Stimulated activated CD8-positive, alpha-beta memory T cell treated with anti-CD3 and anti-CD28 coated beads, Interleukin-7, amount 100 ng/mL, for 4 hours (primary cell): Measurements from ENCODE around the gene HOXA4.

Source experiments
- DNase-seq, 2 donors: peaks; one replicate each; pipeline ENCODE4 v3.0.0-alpha.2; 2020; ENCODE audit warnings: low read depth in 2 of 2

HOXA4 gene

GRCh38 chr7:27147199-27148030, 16.9 kb upstream of the HOXA4 start, which contains the start of gene HOXA6:
Gene HOXA6, minus strand, starts transcription at chr7:27147774. Its CDS starts 25 bp downstream, at chr7:27147749.
- DNase-seq: no peak

- no peak for DNase-seq
Observed at GRCh38 chr7:27146491-27147198, 16.1 kb upstream of the HOXA4 start.

DNA sequence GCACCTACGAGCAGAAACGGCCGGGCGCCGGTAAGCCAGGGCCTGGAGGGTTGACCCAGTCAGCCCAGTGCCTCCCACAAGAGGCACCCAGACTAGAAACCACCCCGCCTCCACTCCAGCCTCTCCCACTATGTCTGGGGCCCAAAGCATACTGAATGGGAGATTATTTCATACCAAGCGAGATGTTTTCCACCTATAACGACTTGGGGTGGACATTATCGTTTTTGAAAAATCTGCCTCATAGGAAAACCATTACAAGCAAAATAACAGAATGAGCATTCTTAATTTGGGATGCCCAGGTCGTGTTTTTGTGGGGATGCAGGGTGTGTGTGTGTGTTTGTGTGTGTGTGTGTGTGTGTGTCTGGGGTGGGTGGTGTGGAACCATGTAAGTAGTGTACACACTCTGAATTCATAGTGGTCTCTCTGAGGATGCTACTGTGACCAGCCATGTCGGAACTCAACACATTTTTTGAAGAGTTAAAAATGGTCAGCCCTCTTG, 15.4 kb upstream of the HOXA4 start:
- DNase-seq: no peak

DNA sequence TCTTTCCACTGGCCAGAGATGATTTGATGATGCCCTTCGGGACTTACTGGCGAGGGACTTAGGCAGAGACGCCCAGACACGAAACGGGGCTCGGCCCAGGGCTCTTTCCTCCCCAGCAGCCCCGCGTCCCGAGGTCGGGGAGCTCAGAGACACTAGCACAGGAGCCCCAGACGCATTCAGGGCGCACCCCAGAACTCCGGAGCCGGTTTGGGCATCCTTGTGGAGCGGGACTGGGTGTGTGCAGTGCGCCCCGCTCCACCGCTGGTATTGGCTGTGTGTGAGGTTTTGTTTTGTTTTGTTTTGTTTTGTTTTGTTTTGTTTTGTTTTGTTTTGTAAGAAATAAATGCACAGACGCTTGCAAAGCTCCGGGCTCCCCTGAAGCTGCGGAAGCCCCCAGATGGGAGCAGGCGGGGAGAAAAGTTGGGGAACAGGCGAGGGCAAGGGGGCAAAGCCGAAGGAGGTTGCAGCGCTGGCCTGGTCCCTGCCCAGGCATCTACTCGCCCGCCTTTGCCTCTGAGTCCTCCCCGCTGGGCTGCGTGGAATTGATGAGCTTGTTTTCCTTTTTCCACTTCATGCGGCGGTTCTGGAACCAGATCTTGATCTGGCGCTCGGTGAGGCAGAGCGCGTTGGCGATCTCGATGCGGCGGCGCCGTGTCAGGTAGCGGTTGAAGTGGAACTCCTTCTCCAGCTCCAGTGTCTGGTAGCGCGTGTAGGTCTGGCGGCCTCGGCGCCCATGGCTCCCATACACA, 14.8 kb upstream of the HOXA4 start:
- no peak for DNase-seq

GRCh38 chr7:27144781-27145164, 14.2 kb upstream of the HOXA4 start:
- no peak for DNase-seq

DNA sequence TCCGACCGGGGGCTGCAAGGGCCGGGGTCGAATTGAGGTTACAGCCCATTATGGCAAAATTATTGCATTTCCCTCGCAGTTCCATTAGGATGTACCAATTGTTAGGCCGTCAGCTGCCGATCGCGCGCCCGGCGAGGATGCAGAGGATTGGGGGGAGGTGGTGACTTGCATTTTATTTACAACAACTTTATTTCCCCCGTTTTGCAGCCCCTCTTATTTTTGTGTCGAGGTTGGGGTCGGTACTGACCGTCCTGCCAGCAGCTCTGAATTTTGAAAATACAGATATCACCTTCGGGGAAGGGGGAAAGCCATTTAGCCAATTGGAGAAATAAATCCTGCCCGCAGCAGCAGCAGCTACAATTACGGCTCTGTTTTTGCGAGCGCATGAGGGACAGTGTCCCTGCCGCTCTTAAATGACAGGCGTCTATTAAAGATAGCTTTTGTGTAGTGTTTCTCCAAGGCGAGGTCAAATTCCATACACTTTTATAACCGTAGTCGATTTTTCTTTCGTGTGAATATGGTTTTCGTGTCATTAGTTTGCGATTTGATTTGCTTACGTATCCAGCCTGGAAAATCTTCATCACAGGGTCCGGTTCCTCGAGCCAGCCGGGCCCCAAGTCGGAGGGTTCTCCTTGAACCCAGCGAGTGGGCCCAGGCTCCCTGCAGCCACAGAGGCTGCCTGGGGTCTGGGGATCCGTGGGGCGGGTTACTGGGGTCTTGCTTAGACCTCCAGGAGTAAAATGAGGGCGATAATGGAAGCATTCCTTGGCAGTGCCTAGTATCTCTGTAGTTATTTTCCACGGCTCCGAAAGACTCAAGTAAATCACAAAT, 13.6 kb upstream of the HOXA4 start:
- no peak for DNase-seq

- DNase-seq: no peak
Observed at GRCh38 chr7:27143023-27143949, 12.7 kb upstream of the HOXA4 start, which contains the start of gene HOXA5. Gene HOXA5, minus strand, starts transcription at chr7:27143681. Its CDS starts 74 bp downstream, at chr7:27143607.

DNA sequence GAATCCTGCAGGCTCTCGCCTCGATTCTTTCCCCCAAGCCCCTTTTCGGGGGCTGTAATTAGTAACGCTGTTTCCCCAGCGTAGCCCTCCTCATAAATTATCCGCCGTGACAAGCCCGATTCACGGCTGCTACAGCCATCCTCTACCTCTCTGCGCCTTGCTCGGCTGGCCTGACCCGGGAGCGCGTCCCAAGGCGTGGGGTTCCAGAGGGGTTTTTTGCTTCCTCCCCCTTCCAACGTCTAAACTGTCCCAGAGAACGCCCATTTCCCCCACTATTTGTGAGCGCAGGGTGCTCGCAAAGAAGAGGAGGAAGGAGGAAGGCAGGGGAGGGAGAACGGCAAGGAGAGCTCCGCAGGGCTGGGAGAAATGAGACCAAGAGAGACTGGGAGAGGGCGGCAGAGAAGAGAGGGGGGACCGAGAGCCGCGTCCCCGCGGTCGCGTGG, 12.0 kb upstream of the HOXA4 start:
- DNase-seq: no peak

DNA sequence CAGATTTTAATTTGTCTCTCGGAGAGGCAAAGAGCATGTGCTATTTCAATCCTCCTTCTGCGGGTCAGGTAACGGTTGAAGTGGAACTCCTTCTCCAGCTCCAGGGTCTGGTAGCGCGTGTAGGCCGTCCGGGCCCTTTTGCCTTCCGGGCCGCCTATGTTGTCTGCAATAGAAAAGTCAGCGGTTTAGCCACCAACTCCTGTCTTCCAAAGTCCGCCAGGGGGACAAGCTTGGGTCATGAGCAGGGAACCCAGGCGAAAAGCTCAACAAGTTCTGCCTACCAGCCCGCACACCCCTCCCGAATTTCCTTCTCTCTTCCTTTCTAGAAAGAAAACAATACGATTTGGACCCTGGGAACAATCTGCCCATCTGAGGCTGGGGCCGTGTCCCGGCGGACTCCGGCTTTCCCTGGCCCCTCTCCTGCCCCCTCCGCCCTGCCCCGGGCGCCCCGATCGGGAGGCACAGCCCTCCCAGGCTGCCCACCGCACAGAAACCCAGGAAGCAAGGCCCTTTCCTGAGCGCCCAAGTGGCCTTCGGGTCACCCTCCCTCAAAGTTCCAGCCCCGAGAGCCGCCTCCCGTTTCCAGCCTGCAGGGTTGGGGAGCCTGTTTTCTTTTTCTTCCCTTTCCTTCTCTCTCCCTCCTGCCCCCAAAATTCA, 11.5 kb upstream of the HOXA4 start:
- no peak for DNase-seq

DNA sequence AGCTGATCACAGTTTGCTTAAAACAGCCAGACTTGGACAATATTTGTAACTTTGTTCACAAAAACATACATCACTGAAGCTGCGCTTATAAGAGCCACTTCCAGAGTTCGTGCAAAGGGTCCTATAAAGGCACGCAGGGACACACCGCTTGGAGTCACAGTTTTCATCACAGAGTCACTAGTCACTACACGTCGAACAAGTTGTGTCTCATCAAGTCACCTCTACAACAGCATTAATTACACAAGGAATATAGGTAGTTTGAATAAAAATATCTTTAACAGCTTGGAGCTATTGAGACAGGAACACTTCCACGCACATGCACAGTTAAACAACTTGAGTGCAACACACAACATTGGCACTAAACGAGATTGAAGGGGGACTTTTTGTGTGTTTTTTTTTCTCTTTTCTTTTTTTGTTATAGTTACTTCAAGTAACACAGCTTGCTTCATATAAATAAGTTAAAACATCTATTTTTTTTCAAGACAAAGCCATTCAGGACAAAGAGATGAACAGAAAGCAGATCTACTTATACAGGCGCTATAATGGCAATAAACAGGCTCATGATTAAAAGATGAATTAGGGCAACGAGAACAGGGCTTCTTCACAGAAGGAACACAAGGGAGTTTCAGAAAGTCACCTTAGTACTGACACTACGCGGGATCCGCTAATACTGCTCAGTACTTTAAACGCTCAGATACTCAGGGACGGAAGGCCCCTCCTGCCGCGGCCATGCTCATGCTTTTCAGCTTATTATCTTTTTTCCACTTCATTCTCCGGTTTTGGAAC, 10.8 kb upstream of the HOXA4 start:
- DNase-seq: no peak

DNA sequence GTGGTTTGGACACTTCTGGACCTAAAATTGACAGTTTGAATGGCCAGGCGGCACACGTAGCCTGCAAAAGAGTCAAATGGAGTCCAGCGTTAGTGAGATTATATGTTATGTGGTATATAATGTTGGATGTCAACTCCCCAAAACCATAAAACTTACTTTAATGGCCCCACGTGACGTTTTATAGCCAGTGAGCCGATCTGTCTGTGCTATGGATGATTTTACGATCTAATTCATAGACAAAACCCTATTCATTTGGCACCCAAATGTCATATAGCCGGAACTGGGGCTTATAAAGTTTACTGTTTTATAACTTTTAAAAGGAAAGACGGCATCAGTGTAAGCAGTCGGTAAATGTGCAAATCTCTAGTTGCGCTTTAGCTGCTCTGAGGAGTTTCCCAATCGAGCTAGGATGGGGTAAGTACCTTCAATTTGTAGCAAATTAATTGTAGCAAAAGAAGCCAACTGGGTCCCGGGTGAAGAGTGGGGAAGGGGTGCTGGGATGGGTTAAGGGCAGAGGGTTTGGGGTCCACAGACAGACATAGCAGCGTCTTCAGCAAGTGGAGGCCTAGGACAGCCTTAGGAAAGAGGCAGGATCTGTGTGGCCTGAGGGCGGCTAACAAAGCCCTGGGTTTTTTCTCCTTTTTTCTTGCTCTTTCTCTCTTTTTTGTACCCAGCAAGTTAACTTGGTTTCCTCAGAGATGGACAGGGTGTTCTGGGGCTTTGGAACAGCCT, 9.7 kb upstream of the HOXA4 start:
- DNase-seq: no peak

- no peak for DNase-seq
Observed at GRCh38 chr7:27139334-27140125, 9.0 kb upstream of the HOXA4 start.

DNA sequence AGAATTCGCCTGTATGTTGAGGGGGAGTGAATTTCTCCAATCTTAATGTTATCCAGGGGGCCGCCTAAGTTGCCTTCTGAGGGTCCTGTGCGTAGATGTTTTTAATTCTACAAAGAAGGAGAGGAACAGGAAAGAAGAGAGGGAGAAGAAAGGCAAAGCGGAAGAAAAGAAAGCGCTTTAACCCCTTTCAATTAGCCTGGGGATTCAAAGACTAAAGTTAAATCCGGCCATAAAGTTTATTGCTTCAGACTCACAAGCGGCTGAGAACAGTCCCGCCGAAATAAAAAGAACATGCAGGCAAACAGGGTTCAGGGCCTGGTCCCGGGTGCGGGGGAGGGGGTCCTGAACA, 8.4 kb upstream of the HOXA4 start:
- no peak for DNase-seq

GRCh38 chr7:27138472-27138871, 7.9 kb upstream of the HOXA4 start:
- no peak for DNase-seq

GRCh38 chr7:27137640-27138315, 7.2 kb upstream of the HOXA4 start:
- DNase-seq: no peak

DNA sequence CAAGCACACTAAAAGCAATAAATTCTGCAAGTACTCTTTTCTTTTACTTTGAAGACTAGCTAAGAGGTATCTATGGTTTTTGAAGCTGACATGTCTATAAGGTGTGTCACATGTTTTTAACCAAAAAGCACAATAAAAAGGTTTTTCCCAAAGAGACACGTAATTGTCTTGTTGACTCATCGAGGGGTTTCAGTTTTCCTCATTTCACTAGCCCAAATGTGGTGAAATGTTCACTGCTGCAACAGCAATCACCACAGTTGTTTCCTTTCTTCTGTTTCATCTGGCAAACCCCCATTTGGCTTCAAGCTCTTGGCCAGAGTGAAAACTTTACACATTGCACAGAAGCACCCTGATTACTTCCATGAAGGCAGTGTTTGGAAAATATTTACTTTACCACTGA, 3.8 kb upstream of the HOXA4 start:
- no peak for DNase-seq
